Measurements from ENCODE around the gene C10orf90.

The C10orf90 gene

DNA sequence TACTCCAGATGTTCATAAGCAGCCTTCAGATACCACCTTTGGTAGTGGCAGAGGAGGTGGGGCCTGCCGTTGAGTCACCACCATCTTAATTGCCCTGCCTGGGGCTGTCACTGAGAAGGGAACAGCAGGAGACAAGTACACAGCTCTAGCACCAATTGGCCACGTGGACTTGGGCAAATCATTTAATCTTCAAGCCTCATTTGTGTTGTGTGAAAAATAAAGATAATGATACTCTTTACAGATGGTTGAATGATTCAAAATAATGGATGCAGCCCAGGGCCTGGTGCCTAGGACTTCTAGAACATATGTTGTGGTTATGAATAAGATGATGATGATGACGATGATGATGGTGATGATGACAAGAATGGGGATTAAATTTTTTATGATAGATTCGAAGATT, 170.3 kb downstream of the C10orf90 start:
- no peaks in the 10 kb centered on the region for H3K27me3 ChIP-seq (ENCODE audit: insufficient read depth, low read length)
- TF ChIP-seq EZH2 (IDR thresholded peaks at IDR 0.05; ENCODE audit: borderline replicate concordance, low read length), result no peak
- no peak for TF ChIP-seq CTCF (IDR thresholded peaks at IDR 0.05; ENCODE audit: low read length)

GRCh38 chr10:126499744-126500143, 170.7 kb downstream of the C10orf90 start:
- no peaks in the 10 kb centered on the region for H4K20me1 ChIP-seq (ENCODE audit: insufficient read depth, low read length)
- TF ChIP-seq EZH2 (IDR thresholded peaks at IDR 0.05; ENCODE audit: borderline replicate concordance, low read length) (no peak), CTCF (IDR thresholded peaks at IDR 0.05; ENCODE audit: low read length) (no peak)
- H3K4me2 ChIP-seq (ENCODE audit: low read length), result no peak overlapping the region
- no peaks in the 10 kb centered on the region for H3F3A ChIP-seq (ENCODE audit: insufficient read depth, low read length)
- no peaks in the 10 kb centered on the region for H3K79me2 ChIP-seq (ENCODE audit: insufficient read depth, low read length)
- H3K27ac ChIP-seq (ENCODE audit: low read depth, low read length, poor library complexity, severe bottlenecking), result no peak overlapping the region
- no peaks in the 10 kb centered on the region for H3K27me3 ChIP-seq (ENCODE audit: insufficient read depth, low read length)
- H3K9ac ChIP-seq (ENCODE audit: low read length), result no peak overlapping the region
- no peaks in the 10 kb centered on the region for H3K4me1 ChIP-seq (ENCODE audit: insufficient read depth, low read length, severe bottlenecking)
- H2AFZ ChIP-seq (ENCODE audit: low read length), result no peak overlapping the region
- no peaks in the 10 kb centered on the region for H3K9me3 ChIP-seq (ENCODE audit: low read length)
- no peaks in the 10 kb centered on the region for H3K36me3 ChIP-seq (ENCODE audit: insufficient read depth, low read length)
- no peak overlapping the region for H3K4me3 ChIP-seq (ENCODE audit: low read depth, low read length, poor library complexity, severe bottlenecking)
- H3K9me2 ChIP-seq (ENCODE audit: low read depth, low read length), result no peaks in the 10 kb centered on the region

More for the DNA sequence above, 170.3 kb downstream of the C10orf90 start:
- H3K27ac ChIP-seq (ENCODE audit: low read depth, low read length, poor library complexity, severe bottlenecking), result no peak overlapping the region
- H3K36me3 ChIP-seq (ENCODE audit: insufficient read depth, low read length), result no peaks in the 10 kb centered on the region
- no peaks in the 10 kb centered on the region for H4K20me1 ChIP-seq (ENCODE audit: insufficient read depth, low read length)
- H3K79me2 ChIP-seq (ENCODE audit: insufficient read depth, low read length), result no peaks in the 10 kb centered on the region
- H3K9me2 ChIP-seq (ENCODE audit: low read depth, low read length), result no peaks in the 10 kb centered on the region
- no peaks in the 10 kb centered on the region for H3F3A ChIP-seq (ENCODE audit: insufficient read depth, low read length)
- no peak overlapping the region for H3K9ac ChIP-seq (ENCODE audit: low read length)
- no peak overlapping the region for H3K4me3 ChIP-seq (ENCODE audit: low read depth, low read length, poor library complexity, severe bottlenecking)
- H3K9me3 ChIP-seq (ENCODE audit: low read length), result no peaks in the 10 kb centered on the region
- H2AFZ ChIP-seq (ENCODE audit: low read length), result no peak overlapping the region
- no peaks in the 10 kb centered on the region for H3K4me1 ChIP-seq (ENCODE audit: insufficient read depth, low read length, severe bottlenecking)
- no peak overlapping the region for H3K4me2 ChIP-seq (ENCODE audit: low read length)

GRCh38 chr10:126497672-126498071, 172.8 kb downstream of the C10orf90 start:
- H3K4me3 ChIP-seq (ENCODE audit: low read depth, low read length, poor library complexity, severe bottlenecking), result no peak overlapping the region
- H3K27ac ChIP-seq (ENCODE audit: low read depth, low read length, poor library complexity, severe bottlenecking), result no peak overlapping the region
- no peaks in the 10 kb centered on the region for H3K4me1 ChIP-seq (ENCODE audit: insufficient read depth, low read length, severe bottlenecking)
- no peaks in the 10 kb centered on the region for H3F3A ChIP-seq (ENCODE audit: insufficient read depth, low read length)
- H3K9me2 ChIP-seq (ENCODE audit: low read depth, low read length), result no peaks in the 10 kb centered on the region
- H3K9me3 ChIP-seq (ENCODE audit: low read length), result no peaks in the 10 kb centered on the region
- no peak overlapping the region for H3K4me2 ChIP-seq (ENCODE audit: low read length)
- no peaks in the 10 kb centered on the region for H3K27me3 ChIP-seq (ENCODE audit: insufficient read depth, low read length)
- H2AFZ ChIP-seq (ENCODE audit: low read length), result no peak overlapping the region
- no peaks in the 10 kb centered on the region for H3K79me2 ChIP-seq (ENCODE audit: insufficient read depth, low read length)
- H4K20me1 ChIP-seq (ENCODE audit: insufficient read depth, low read length), result no peaks in the 10 kb centered on the region
- no peak for TF ChIP-seq EZH2 (IDR thresholded peaks at IDR 0.05; ENCODE audit: borderline replicate concordance, low read length)
- TF ChIP-seq CTCF (IDR thresholded peaks at IDR 0.05; ENCODE audit: low read length), result no peak
- no peaks in the 10 kb centered on the region for H3K36me3 ChIP-seq (ENCODE audit: insufficient read depth, low read length)
- H3K9ac ChIP-seq (ENCODE audit: low read length), result no peak overlapping the region
